ENCODE data around the gene IL9. TPM values are rescaled to one million over a fixed set of nuclear protein-coding genes. Genes with fewer than 3 reads are reported as not detected.

IL9 gene
- polyA plus RNA-seq, 1 donor (not counting 4 experiments of a cell fraction or from before 2014, with no cell fraction given) = not detected

DNA sequence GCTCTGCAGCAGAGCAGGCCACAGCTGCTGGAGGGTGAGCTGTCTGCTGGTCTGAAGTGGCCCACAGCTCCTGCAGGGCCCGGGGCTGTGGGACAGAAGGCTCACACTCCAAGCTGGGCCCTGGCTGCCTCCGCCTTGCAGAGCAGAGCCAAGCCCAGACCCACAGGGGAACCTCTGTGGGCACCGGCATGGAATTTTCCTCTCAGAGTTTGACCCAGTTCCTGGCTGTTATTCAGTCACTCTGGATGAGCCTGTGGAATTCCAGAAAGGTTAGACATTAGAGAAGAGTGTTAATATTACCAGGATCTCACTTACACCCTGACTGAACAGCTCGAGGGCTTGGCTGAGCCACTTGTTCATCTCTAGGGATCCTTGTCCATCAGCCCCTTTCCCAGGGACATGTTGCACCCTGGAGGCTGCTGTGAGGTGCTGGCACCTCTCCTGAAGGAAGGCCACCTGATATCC is 17.5 kb downstream of the IL9 start:
- H3K9me1 ChIP-seq (ENCODE audit: control insufficient read depth, extremely low read depth, insufficient read depth, low read length) = no peaks in the 10 kb centered on the region
- no peak overlapping the region for H2AFZ ChIP-seq (ENCODE audit: control insufficient read depth, low read length)
- no peak overlapping the region for H3K27ac ChIP-seq (ENCODE audit: control insufficient read depth, insufficient read depth, low read length)
- no peak overlapping the region for H3K9ac ChIP-seq (ENCODE audit: control insufficient read depth, extremely low read depth, insufficient read depth, low read length)
- no peaks in the 10 kb centered on the region for H3K36me3 ChIP-seq (ENCODE audit: control insufficient read depth in 2 of 2, extremely low read depth in 1 of 2, insufficient read depth in 2 of 2, low read length in 2 of 2)
- peaks cover 14% of the 10 kb centered on the region for H3K27me3 ChIP-seq (ENCODE audit: control insufficient read depth, extremely low read depth, insufficient read depth, low read length)
- dilution Hi-C loops (cut with MboI; ENCODE audit: extremely low pct_ligation_motif_present, low sequenced_read_pairs) = no loop called here
- H3K4me3 ChIP-seq (ENCODE audit: control insufficient read depth in 2 of 3, extremely low read depth in 1 of 3, insufficient read depth in 2 of 3, low read depth in 1 of 3, low read length in 3 of 3) = no peak overlapping the region
- H3K79me2 ChIP-seq (ENCODE audit: control insufficient read depth, insufficient read depth, low read length) = no peaks in the 10 kb centered on the region
- no peak overlapping the region for H3K4me2 ChIP-seq (ENCODE audit: control insufficient read depth, extremely low read depth, insufficient read depth, low read depth, low read length)
- peaks cover 4% of the 10 kb centered on the region for H3K4me1 ChIP-seq (ENCODE audit: control insufficient read depth, extremely low read depth, insufficient read depth, low read length)
- no peaks in the 10 kb centered on the region for H3K9me3 ChIP-seq (ENCODE audit: control insufficient read depth, low read depth, low read length)
- FAIRE-seq (no peak), DNase-seq (ENCODE audit: low read depth, low spot score) (no peak)
- TF ChIP-seq, protein P1, sequence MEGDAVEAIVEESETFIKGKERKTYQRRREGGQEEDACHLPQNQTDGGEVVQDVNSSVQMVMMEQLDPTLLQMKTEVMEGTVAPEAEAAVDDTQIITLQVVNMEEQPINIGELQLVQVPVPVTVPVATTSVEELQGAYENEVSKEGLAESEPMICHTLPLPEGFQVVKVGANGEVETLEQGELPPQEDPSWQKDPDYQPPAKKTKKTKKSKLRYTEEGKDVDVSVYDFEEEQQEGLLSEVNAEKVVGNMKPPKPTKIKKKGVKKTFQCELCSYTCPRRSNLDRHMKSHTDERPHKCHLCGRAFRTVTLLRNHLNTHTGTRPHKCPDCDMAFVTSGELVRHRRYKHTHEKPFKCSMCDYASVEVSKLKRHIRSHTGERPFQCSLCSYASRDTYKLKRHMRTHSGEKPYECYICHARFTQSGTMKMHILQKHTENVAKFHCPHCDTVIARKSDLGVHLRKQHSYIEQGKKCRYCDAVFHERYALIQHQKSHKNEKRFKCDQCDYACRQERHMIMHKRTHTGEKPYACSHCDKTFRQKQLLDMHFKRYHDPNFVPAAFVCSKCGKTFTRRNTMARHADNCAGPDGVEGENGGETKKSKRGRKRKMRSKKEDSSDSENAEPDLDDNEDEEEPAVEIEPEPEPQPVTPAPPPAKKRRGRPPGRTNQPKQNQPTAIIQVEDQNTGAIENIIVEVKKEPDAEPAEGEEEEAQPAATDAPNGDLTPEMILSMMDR (optimal IDR thresholded peaks at IDR 0.05 in 1 of 3, IDR thresholded peaks at IDR 0.05 in 1 of 3, conservative IDR thresholded peaks at IDR 0.05 in 1 of 3; ENCODE audit: extremely low read depth in 1 of 3, insufficient read depth in 2 of 3, low read length in 3 of 3) = no peak
- no peak for TF ChIP-seq EZH2 (IDR thresholded peaks at IDR 0.05; ENCODE audit: low read length)
- H4K20me1 ChIP-seq (ENCODE audit: control insufficient read depth, extremely low read depth, insufficient read depth, low read length) = no peaks in the 10 kb centered on the region

DNA sequence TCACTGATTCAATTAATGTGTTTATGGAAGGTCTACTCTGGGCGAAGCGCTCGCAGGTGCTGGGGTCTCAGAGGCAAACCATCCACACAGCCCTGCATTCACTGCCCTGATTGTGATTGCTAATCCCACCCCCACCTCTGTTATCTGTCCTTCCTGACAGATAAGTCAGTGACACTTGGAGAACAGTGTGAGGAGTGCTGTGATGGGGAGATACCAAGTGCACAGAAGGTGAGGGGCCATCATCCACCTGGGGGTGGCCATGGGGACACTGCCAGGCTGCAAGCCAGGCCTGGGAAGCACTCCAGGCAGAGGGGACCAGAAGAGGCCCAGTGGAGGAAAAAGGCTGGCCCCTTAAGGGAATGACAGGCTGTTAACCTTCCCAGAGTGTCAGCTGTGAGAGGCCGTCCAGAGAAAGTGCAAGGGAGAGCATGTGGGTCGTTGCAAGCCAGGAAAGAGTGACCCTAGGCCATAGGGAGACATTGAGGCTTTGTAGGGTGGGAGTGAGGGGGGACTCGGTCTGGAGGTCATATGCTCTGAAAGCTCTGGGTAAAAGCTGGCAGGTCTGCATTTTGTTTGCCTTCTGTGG is 18.0 kb downstream of the IL9 start:
- DNase-seq (ENCODE audit: low read depth, low spot score) (no peak), FAIRE-seq (no peak)
- dilution Hi-C loops (cut with MboI; ENCODE audit: extremely low pct_ligation_motif_present, low sequenced_read_pairs) = no loop called here
- Histone ChIP-seq H3K79me2 (ENCODE audit: control insufficient read depth, insufficient read depth, low read length) (no peaks in the 10 kb centered on the region), H4K20me1 (ENCODE audit: control insufficient read depth, extremely low read depth, insufficient read depth, low read length) (no peaks in the 10 kb centered on the region), H2AFZ (ENCODE audit: control insufficient read depth, low read length) (no peak overlapping the region), H3K9ac (ENCODE audit: control insufficient read depth, extremely low read depth, insufficient read depth, low read length) (no peak overlapping the region), H3K4me3 (ENCODE audit: control insufficient read depth in 2 of 3, extremely low read depth in 1 of 3, insufficient read depth in 2 of 3, low read depth in 1 of 3, low read length in 3 of 3) (no peak overlapping the region), H3K4me1 (ENCODE audit: control insufficient read depth, extremely low read depth, insufficient read depth, low read length) (peaks cover 4% of the 10 kb centered on the region), H3K27ac (ENCODE audit: control insufficient read depth, insufficient read depth, low read length) (no peak overlapping the region), H3K4me2 (ENCODE audit: control insufficient read depth, extremely low read depth, insufficient read depth, low read depth, low read length) (no peak overlapping the region), H3K27me3 (ENCODE audit: control insufficient read depth, extremely low read depth, insufficient read depth, low read length) (peaks cover 14% of the 10 kb centered on the region), H3K36me3 (ENCODE audit: control insufficient read depth in 2 of 2, extremely low read depth in 1 of 2, insufficient read depth in 2 of 2, low read length in 2 of 2) (no peaks in the 10 kb centered on the region), H3K9me1 (ENCODE audit: control insufficient read depth, extremely low read depth, insufficient read depth, low read length) (no peaks in the 10 kb centered on the region), H3K9me3 (ENCODE audit: control insufficient read depth, low read depth, low read length) (no peaks in the 10 kb centered on the region)
- no peak for TF ChIP-seq EZH2 (IDR thresholded peaks at IDR 0.05; ENCODE audit: low read length)
- TF ChIP-seq, protein P1 (optimal IDR thresholded peaks at IDR 0.05 in 1 of 3, IDR thresholded peaks at IDR 0.05 in 1 of 3, conservative IDR thresholded peaks at IDR 0.05 in 1 of 3; ENCODE audit: extremely low read depth in 1 of 3, insufficient read depth in 2 of 3, low read length in 3 of 3) = no peak
